B cell (primary cell): ENCODE results near the gene LRSAM1.

Source experiments
- EZH2 ChIP-seq: IDR thresholded peaks from 2 replicates; pipeline ENCODE4 v1.6.1; 2012; ENCODE audit warnings: borderline replicate concordance, low read depth, mild to moderate bottlenecking, moderate library complexity, low read length; ENCODE audit not compliant: insufficient read depth, poor library complexity, severe bottlenecking
- TF ChIP-seq, protein P1 (sequence below): fragments of 200-600 bp; IDR thresholded peaks from one replicate; pipeline ENCODE4 v1.8.0; 2022; ENCODE audit warnings: antibody characterized with exemption, mild to moderate bottlenecking

DNA sequence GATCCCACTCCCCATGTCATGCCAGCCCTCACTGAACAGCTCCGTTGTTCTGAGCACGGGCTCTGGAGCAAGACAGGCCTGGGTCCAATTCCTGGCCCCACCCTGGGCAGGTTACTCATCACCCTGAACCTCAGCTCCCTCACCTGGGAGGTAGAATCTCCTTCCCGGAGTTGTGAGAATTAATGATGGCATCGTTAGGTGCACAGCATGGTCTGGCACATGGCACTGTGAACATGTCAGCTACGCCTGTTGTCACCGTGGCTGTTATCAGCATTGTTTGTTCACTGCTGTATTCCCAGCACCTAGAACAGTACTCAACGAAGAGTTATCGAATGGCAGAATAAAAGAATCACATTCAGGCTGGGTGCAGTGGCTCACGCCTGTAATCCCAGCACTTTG, 43.0 kb downstream of the LRSAM1 start:
- TF ChIP-seq, protein P1, sequence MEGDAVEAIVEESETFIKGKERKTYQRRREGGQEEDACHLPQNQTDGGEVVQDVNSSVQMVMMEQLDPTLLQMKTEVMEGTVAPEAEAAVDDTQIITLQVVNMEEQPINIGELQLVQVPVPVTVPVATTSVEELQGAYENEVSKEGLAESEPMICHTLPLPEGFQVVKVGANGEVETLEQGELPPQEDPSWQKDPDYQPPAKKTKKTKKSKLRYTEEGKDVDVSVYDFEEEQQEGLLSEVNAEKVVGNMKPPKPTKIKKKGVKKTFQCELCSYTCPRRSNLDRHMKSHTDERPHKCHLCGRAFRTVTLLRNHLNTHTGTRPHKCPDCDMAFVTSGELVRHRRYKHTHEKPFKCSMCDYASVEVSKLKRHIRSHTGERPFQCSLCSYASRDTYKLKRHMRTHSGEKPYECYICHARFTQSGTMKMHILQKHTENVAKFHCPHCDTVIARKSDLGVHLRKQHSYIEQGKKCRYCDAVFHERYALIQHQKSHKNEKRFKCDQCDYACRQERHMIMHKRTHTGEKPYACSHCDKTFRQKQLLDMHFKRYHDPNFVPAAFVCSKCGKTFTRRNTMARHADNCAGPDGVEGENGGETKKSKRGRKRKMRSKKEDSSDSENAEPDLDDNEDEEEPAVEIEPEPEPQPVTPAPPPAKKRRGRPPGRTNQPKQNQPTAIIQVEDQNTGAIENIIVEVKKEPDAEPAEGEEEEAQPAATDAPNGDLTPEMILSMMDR = no peak
- no peak for TF ChIP-seq EZH2
